Type B pancreatic cell (in vitro differentiated cells): ENCODE data around the gene PCCB. TPM values are rescaled to one million over a fixed set of nuclear protein-coding genes. Genes with fewer than 3 reads are reported as not detected.
A peak's percentile ranks its signal among the peaks of the same experiment; 100 is the strongest.
"Not testable (repeated sequence)": the region's sequence is repeated elsewhere in the genome, so short reads cannot be mapped to it uniquely, and the experiment has no call there.

Experiments
- DNase-seq: peaks from one replicate; pipeline ENCODE4 v3.0.0; 2021; ENCODE audit warnings: mixed read lengths; ENCODE audit not compliant: unreplicated experiment; ENCODE audit errors: extremely low spot score
- H3K27ac Mint-ChIP-seq: 2 replicates; pipeline ENCODE4 v1.8.0; 2021; ENCODE audit warnings: mild to moderate bottlenecking, mixed read lengths
- H3K27me3 Mint-ChIP-seq: 2 replicates; pipeline ENCODE4 v1.8.0; 2021; ENCODE audit warnings: mixed read lengths
- H3K36me3 Mint-ChIP-seq: 2 replicates; pipeline ENCODE4 v1.8.0; 2021; ENCODE audit warnings: mixed read lengths
- H3K4me1 Mint-ChIP-seq: one replicate; pipeline ENCODE4 v1.8.0; 2021; ENCODE audit warnings: mixed read lengths; ENCODE audit not compliant: unreplicated experiment
- H3K4me3 Mint-ChIP-seq: 2 replicates; pipeline ENCODE4 v1.8.0; 2021; ENCODE audit warnings: mild to moderate bottlenecking, mixed read lengths
- H3K9me3 Mint-ChIP-seq: 2 replicates; pipeline ENCODE4 v1.8.0; 2021; ENCODE audit warnings: mixed read lengths
- total RNA-seq: library from RNA; stranded (reverse); gene quantifications from 2 replicates; pipeline ENCODE4 v1.2.1, GENCODE V29; 2021; ENCODE audit warnings: low replicate concordance
- TF ChIP-seq, protein P1 (sequence below): fragments of 200-600 bp; sonication (generic); conservative IDR thresholded peaks from 2 replicates; pipeline ENCODE4 v1.5.0; 2021; ENCODE audit warnings: antibody characterized with exemption, mild to moderate bottlenecking

Gene PCCB
- total RNA-seq, 1 donor from 2014 or later: 41.0 TPM

DNA sequence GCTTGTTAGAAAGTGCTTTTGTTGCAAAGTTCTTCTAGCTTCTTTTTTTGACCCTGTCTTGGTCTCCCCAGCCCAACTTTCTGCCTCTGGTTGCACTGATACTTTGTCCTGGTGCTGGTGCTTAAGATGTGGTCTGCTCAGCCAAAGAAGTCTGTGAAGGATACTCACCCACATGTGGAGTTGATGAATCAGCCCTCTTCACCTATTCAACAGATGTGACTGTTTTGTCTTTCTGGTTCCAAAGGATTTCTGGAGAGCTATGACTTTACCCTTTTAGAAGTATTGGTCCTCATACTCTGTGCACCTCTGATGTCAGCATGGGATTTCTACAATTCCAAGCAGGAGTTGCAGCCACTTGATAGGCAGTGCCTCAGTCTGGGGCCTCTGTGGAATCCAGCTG is 84.1 kb downstream of the PCCB start:
- peaks cover 37% of the 10 kb centered on the region for H3K36me3 Mint-ChIP-seq
- no peak overlapping the region for H3K27ac Mint-ChIP-seq

DNA sequence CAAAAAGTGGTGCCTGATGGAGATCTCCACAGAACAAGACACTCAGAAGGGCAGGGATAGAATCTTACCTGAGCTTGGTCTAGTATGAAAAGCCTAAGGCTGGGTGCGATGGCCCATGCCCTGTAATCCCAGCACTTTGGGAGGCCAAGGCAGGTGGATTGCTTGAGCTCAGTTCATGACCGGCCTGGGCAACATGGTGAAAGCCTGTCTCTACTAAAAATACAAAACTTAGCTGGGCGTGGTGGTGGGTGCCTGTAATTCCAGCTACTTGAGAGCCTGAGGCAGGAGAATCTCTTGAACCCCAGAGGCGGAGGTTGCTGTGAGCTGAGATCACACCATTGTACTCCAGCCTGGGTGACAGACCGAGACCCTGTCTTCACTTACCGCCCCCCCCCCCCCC is 84.6 kb downstream of the PCCB start:
- H3K9me3 Mint-ChIP-seq, H3K4me1 Mint-ChIP-seq, H3K27ac Mint-ChIP-seq, DNase-seq, H3K4me3 Mint-ChIP-seq, H3K27me3 Mint-ChIP-seq: not testable (repeated sequence)
- peaks cover 41% of the 10 kb centered on the region for H3K36me3 Mint-ChIP-seq

More for the DNA sequence above, 84.1 kb downstream of the PCCB start:
- TF ChIP-seq, protein P1, sequence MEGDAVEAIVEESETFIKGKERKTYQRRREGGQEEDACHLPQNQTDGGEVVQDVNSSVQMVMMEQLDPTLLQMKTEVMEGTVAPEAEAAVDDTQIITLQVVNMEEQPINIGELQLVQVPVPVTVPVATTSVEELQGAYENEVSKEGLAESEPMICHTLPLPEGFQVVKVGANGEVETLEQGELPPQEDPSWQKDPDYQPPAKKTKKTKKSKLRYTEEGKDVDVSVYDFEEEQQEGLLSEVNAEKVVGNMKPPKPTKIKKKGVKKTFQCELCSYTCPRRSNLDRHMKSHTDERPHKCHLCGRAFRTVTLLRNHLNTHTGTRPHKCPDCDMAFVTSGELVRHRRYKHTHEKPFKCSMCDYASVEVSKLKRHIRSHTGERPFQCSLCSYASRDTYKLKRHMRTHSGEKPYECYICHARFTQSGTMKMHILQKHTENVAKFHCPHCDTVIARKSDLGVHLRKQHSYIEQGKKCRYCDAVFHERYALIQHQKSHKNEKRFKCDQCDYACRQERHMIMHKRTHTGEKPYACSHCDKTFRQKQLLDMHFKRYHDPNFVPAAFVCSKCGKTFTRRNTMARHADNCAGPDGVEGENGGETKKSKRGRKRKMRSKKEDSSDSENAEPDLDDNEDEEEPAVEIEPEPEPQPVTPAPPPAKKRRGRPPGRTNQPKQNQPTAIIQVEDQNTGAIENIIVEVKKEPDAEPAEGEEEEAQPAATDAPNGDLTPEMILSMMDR: no peak
- DNase-seq: no peak
- Mint-ChIP-seq H3K4me1 (no peaks in the 10 kb centered on the region), H3K27me3 (no peaks in the 10 kb centered on the region), H3K9me3 (no peaks in the 10 kb centered on the region), H3K4me3 (no peak overlapping the region)

DNA sequence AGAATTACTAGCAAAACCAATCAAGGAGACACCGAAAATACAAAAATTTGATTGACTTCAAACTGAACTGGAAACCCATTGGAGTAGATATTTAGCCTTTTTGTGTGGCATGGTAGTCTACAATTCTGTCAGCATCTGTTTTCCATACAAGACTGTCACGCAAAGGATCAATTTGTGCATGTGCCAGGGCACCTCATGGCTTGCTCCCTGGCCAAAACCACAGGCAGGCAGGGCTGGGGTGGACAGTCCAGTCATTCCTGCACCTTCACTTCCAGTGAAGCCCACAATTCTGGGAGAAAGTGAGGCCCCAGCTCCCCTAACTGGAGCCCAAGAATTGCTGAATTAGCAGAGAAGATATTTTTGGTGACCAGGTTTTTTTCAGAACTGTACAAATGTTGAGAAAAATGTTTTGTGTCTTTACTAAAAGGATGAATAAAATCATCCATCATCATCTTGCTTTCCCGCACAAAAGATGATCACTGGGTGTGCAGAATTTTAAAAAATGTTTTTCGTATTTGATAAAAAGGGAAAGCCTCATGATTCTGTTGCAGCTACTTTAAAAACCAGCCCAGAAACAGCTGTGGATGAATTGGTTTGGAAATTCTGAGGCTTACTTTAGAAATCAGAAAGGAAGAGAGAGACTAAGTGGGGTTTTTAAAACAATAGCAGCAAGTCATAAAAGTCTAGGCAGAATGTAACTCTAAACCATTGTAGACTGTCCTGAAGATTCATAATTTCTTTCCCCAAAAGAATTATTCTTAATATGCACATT is 86.4 kb downstream of the PCCB start:
- peaks cover 56% of the 10 kb centered on the region for H3K36me3 Mint-ChIP-seq
- no peak overlapping the region for H3K27ac Mint-ChIP-seq

DNA sequence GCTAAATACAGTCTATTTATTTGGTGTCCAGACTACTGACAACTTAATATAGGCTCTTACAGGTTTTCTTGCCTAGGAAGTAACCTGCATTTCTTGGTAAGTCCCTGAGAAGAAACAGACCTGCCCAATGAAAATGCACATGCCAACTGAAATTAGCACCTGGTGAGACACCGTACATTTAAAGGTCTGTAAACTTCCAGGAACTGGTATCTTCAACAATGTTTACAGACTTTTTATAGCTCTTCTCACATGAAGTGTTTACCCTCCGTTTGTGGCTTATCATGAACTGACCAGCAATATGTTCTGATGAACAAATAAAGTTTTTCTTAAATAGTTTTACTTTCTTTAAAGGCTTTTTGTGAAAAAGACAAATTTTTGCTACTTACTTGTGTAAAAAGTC is 93.3 kb downstream of the PCCB start:
- Mint-ChIP-seq H3K36me3 (peaks cover 37% of the 10 kb centered on the region), H3K27me3 (no peaks in the 10 kb centered on the region), H3K4me3 (no peak overlapping the region), H3K9me3 (no peaks in the 10 kb centered on the region), H3K4me1 (peaks cover 6% of the 10 kb centered on the region), H3K27ac (peak overlapping the region; percentile 46)
- TF ChIP-seq, protein P1: no peak
- DNase-seq: no peak

More for the DNA sequence above, 86.4 kb downstream of the PCCB start:
- Mint-ChIP-seq H3K4me1 (no peaks in the 10 kb centered on the region), H3K4me3 (no peak overlapping the region), H3K9me3 (no peaks in the 10 kb centered on the region), H3K27me3 (no peaks in the 10 kb centered on the region)
- no peak for DNase-seq
- TF ChIP-seq, protein P1: no peak

DNA sequence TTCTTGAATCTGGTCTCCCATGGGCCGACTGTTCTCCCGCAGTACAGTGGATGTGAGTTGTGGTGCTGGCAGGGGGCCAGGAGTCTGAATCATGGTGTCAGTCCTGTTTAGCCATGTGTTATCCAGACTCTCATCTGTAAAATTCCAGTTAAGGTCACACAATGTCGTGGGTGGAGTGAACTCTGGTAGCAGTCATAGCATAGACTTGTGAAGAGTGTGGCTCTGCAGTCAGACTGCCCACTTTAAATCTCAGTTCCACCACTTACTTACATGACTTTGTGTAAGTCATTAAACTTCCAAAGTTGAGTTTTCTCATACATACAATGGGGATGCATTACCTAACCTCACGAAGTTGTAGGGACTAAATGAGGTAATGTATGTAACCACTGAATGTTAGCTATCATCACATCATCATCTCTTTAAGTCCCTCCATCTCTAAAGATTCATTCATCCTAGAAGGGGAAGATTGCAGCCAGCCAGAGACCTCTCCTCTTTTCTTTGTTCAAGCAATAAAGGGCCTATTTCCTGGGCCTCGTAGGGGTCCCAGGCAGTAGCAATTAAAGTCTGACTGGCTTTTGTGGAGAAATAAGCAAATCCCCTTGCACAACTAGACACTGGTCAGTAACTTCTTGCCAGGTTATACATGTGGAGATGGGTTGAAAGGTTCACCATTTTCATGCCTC is 93.9 kb downstream of the PCCB start:
- no peak overlapping the region for H3K4me3 Mint-ChIP-seq
- H3K27ac Mint-ChIP-seq: peak overlapping the region; percentile 46
- H3K36me3 Mint-ChIP-seq: peaks cover 36% of the 10 kb centered on the region
- no peak for DNase-seq
- H3K4me1 Mint-ChIP-seq: peaks cover 6% of the 10 kb centered on the region
- H3K27me3 Mint-ChIP-seq: no peaks in the 10 kb centered on the region
- H3K9me3 Mint-ChIP-seq: no peaks in the 10 kb centered on the region
- TF ChIP-seq, protein P1: no peak

DNA sequence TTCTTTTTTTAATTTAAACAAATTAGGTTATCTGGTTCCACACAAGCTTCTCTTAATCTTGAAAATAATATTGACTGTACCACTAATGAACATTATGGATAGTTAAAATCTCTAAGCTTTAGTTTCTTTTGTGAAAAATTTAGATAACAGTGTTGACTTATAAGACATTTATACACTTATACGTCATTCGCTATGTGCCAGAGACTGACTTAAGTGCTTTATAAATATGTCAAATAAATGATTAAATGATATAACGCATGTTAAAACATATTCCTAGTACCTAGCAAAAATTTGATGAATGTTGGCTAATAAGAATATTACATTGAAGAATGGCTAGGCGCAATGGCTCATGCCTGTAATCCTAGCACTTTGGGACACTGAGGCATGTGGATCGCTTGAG is 96.3 kb downstream of the PCCB start:
- Mint-ChIP-seq H3K9me3 (no peaks in the 10 kb centered on the region), H3K4me1 (peaks cover 6% of the 10 kb centered on the region), H3K36me3 (peaks cover 20% of the 10 kb centered on the region), H3K27ac (no peak overlapping the region), H3K4me3 (no peak overlapping the region), H3K27me3 (no peaks in the 10 kb centered on the region)
- TF ChIP-seq, protein P1: no peak
- no peak for DNase-seq
